ENCODE data around the gene PHF23. TPM values are rescaled to one million over a fixed set of nuclear protein-coding genes. Genes with fewer than 3 reads are reported as not detected.

Gene PHF23
- 94.0 and 115 TPM in 2 replicates for total RNA-seq (2014; rRNA removed; shearing (Covaris generic))
- polyA plus RNA-seq (2015; cell fraction: cytosol; rRNA removed), result 52.1 and 59.0 TPM in 2 replicates
- 55.1 and 71.8 TPM in 2 replicates for polyA plus RNA-seq (2015; cell fraction: nucleus; rRNA removed)

GRCh38 chr17:7239091-7240027 is at the start of gene PHF23:
Gene PHF23 (minus strand): TSS chr17:7239457. CDS start chr17:7239279, 178 bp downstream.
- peak; percentile 100 for DNase-seq (ENCODE audit: low read depth)

- no peak for DNase-seq (ENCODE audit: low read depth)
Measured at GRCh38 chr17:7285679-7286078, 46.4 kb upstream of the PHF23 start.

GRCh38 chr17:7284911-7285310 is 45.7 kb upstream of the PHF23 start:
- no peak for DNase-seq (ENCODE audit: low read depth)

- DNase-seq (ENCODE audit: low read depth), result no peak
Measured at GRCh38 chr17:7283471-7284216, 44.4 kb upstream of the PHF23 start.

- DNase-seq (ENCODE audit: low read depth), result no peak
Measured at GRCh38 chr17:7282752-7283321, 43.6 kb upstream of the PHF23 start.

GRCh38 chr17:7281953-7282751 is 42.9 kb upstream of the PHF23 start:
- DNase-seq (ENCODE audit: low read depth), result no peak

- DNase-seq (ENCODE audit: low read depth), result peak; percentile 92
Measured at GRCh38 chr17:7281074-7281952, 42.1 kb upstream of the PHF23 start, which contains the start of gene SLC2A4. Gene SLC2A4 (plus strand): TSS chr17:7281718. CDS start chr17:7281935, 217 bp downstream.

GRCh38 chr17:7280519-7281073 is 41.3 kb upstream of the PHF23 start:
- peak; percentile 78 for DNase-seq (ENCODE audit: low read depth)

- no peak for DNase-seq (ENCODE audit: low read depth)
Measured at GRCh38 chr17:7279448-7279847, 40.2 kb upstream of the PHF23 start.

- DNase-seq (ENCODE audit: low read depth), result peak; percentile 17
Measured at GRCh38 chr17:7266784-7267183, 27.5 kb upstream of the PHF23 start.

GRCh38 chr17:7263801-7264078 is 24.5 kb upstream of the PHF23 start:
- DNase-seq (ENCODE audit: low read depth), result no peak

- DNase-seq (ENCODE audit: low read depth), result no peak
Measured at GRCh38 chr17:7262935-7263800, 23.9 kb upstream of the PHF23 start.

- no peak for DNase-seq (ENCODE audit: low read depth)
Measured at GRCh38 chr17:7262192-7262934, 23.1 kb upstream of the PHF23 start, which contains the start of gene CLDN7. Gene CLDN7 (minus strand): TSS chr17:7262478. CDS start chr17:7262043, 435 bp downstream.

GRCh38 chr17:7261379-7262191 is 22.3 kb upstream of the PHF23 start:
- no peak for DNase-seq (ENCODE audit: low read depth)

GRCh38 chr17:7260651-7261378 is 21.6 kb upstream of the PHF23 start:
- no peak for DNase-seq (ENCODE audit: low read depth)

GRCh38 chr17:7260151-7260550 is 20.9 kb upstream of the PHF23 start:
- no peak for DNase-seq (ENCODE audit: low read depth)

Data from HT1080 (cell line).